Fibroblast of mammary gland (primary cell): Measurements from ENCODE around the gene ARMC5.

Experiments
- DNase-seq: peaks from one replicate; pipeline ENCODE4 v3.0.0-alpha.2; 2010; ENCODE audit warnings: low read depth
- H3K4me3 ChIP-seq: 2 replicates; pipeline ENCODE4 v1.5.1; 2011; ENCODE audit warnings: low read depth, mild to moderate bottlenecking, low read length, moderate library complexity; ENCODE audit not compliant: control insufficient read depth
- TF ChIP-seq, protein P1 (sequence below): conservative IDR thresholded peaks from 2 replicates; pipeline ENCODE4 v1.5.1; 2011; ENCODE audit warnings: low read depth, low read length, inconsistent platforms; ENCODE audit not compliant: control insufficient read depth, insufficient read depth

Gene ARMC5

DNA sequence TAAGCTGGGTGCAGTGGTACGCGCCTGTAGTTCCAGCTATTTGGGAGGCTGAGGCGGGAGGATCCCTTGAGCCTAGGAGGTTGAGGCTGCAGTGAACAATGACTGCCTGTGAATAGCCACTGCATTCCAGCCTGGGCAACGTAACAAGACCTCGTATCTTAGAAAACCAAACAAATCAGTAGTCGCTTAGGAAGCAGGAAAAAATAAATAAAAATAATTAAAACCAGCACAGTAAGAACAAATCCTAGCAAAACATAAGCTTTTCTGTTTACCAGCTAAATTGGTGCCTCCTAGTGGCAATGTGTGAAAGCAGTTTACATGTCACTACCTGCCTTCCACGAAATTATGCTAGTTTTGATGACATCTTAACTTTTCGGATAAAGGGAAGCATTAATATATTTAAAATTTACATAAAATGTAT, 1.3 kb downstream of the ARMC5 start:
- TF ChIP-seq, protein P1, sequence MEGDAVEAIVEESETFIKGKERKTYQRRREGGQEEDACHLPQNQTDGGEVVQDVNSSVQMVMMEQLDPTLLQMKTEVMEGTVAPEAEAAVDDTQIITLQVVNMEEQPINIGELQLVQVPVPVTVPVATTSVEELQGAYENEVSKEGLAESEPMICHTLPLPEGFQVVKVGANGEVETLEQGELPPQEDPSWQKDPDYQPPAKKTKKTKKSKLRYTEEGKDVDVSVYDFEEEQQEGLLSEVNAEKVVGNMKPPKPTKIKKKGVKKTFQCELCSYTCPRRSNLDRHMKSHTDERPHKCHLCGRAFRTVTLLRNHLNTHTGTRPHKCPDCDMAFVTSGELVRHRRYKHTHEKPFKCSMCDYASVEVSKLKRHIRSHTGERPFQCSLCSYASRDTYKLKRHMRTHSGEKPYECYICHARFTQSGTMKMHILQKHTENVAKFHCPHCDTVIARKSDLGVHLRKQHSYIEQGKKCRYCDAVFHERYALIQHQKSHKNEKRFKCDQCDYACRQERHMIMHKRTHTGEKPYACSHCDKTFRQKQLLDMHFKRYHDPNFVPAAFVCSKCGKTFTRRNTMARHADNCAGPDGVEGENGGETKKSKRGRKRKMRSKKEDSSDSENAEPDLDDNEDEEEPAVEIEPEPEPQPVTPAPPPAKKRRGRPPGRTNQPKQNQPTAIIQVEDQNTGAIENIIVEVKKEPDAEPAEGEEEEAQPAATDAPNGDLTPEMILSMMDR = peak; percentile 76
- DNase-seq = peak; percentile 78
- H3K4me3 ChIP-seq = no peak overlapping the region

DNA sequence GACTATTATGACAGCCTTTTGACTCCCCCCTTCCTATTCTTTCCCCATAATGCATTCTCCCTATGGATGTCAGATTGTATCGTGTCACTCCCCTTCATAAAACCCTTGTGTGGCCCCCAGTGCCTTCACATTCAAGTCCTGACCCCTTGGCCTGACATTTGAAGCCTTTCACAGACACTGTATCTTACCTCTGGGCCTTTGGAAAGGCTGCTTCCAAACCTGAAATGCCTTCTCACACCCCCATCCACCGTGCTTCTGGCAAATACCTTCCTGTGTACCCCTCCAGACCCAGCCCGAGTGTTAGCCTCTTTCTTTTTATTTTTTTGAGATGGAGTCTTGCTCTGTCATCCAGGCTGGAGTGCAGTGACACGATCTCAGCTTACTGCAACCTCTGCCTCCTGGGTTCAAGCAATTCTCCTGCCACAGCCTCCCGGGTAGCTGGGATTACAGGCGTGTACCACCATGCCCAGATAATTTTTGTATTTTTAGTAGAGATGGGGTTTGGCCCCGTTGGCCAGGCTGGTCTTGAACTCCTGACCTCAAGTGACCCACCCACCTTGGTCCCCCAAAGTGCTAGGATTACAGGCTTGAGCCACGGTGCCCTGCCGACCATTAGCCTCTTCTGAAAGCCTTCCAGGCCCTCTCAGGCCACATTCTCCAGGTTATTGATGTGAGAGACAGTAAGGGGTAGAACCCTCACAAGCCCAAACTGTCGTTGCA, 2.1 kb downstream of the ARMC5 start:
- TF ChIP-seq, protein P1 = no peak
- DNase-seq = no peak
- H3K4me3 ChIP-seq = no peak overlapping the region

GRCh38 chr16:31461921-31462804, 2.9 kb downstream of the ARMC5 start:
- TF ChIP-seq, protein P1 = no peak

GRCh38 chr16:31464348-31464769, 5.1 kb downstream of the ARMC5 start:
- TF ChIP-seq, protein P1 = no peak
- no peak for DNase-seq
- H3K4me3 ChIP-seq = no peak overlapping the region

More at GRCh38 chr16:31461921-31462804, 2.9 kb downstream of the ARMC5 start:
- no peak overlapping the region for H3K4me3 ChIP-seq
- no peak for DNase-seq

GRCh38 chr16:31464781-31465260, 5.5 kb downstream of the ARMC5 start:
- TF ChIP-seq, protein P1 = no peak
- H3K4me3 ChIP-seq = no peak overlapping the region
- DNase-seq = no peak

DNA sequence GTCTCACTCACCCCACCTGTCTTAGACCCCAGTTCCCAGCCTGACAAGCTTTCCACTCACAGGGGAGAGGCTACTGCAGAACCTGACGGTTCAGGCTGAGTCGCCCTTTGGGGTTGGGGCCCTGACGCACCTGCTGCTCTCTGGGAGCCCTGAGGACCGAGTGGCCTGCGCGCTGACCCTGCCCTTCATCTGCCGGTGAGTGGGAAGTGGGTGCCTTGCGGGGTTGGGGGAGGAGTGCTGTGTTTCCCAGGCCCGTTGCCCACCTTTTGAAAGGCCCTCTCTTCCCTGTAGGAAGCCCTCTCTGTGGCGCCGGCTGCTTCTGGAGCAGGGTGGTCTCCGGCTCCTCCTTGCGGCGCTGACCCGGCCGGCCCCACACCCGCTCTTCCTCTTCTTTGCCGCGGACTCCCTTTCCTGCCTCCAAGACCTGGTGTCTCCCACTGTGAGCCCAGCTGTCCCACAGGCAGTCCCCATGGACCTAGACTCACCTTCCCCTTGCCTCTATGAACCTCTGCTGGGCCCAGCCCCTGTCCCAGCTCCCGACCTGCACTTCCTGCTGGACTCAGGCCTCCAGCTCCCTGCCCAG, 6.6 kb downstream of the ARMC5 start:
- no peak for DNase-seq
- TF ChIP-seq, protein P1 = no peak
- H3K4me3 ChIP-seq = no peak overlapping the region
